IPS-20b (cell line): ENCODE measurements around the gene PRH2.

Source experiments
- H3K27ac ChIP-seq: one replicate; pipeline ENCODE4 v1.5.1; 2013; ENCODE audit warnings: low read length
- H3K27me3 ChIP-seq: 2 replicates; pipeline ENCODE4 v1.6.1; 2013; ENCODE audit warnings: mild to moderate bottlenecking, low read length, inconsistent platforms; ENCODE audit not compliant: insufficient read depth
- H3K36me3 ChIP-seq: 2 replicates; pipeline ENCODE4 v1.6.1; 2013; ENCODE audit warnings: low read depth, mild to moderate bottlenecking, inconsistent platforms, low read length, moderate library complexity; ENCODE audit not compliant: insufficient read depth
- H3K4me1 ChIP-seq: 2 replicates; pipeline ENCODE4 v1.6.1; 2013; ENCODE audit warnings: mild to moderate bottlenecking, control low read depth, inconsistent platforms, low read length, moderate library complexity; ENCODE audit not compliant: insufficient read depth
- H3K4me3 ChIP-seq: 2 replicates; pipeline ENCODE4 v1.5.1; 2013; ENCODE audit warnings: mild to moderate bottlenecking, low read length, inconsistent platforms
- H3K9ac ChIP-seq: 2 replicates; pipeline ENCODE4 v1.6.1; 2013; ENCODE audit warnings: low read depth, mild to moderate bottlenecking, inconsistent platforms, low read length, moderate library complexity
- H3K9me3 ChIP-seq: 2 replicates; pipeline ENCODE4 v1.6.1; 2013; ENCODE audit warnings: mild to moderate bottlenecking, low read depth, low read length, inconsistent platforms; ENCODE audit not compliant: insufficient read depth

The PRH2 gene

DNA sequence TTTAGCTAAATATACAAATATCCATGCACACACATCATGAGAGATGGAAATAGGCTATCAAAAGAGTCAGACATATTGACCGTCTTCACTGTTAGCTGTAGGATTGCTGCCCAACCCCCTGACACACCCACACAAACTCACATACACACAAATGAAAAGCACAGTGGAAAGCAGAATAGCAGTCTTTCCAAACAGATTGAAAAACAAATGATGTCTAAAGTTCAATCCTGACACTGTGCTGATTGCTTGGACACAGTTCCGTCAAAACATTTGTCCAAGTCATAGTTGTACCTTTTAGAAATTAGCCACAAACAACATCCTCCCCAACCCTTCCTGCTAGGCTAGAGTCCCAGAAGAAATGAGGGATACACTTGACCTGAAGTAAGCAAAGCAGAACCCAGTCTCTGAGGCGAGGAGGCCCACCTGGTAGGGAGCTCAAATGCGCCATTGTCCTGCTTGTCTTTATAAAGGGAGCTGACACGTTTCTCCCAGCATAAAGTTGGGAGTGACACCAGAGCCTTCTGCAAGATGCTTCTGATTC is at the start of gene PRH2:
Gene PRH2, plus strand, starts transcription at position 491 of the 541 bp plus-strand sequence. Its CDS starts 38 bp downstream, at position 529.
- no peak within 1 kb of the TSS for H3K9ac ChIP-seq
- no peak within 1 kb of the TSS for H3K27ac ChIP-seq

DNA sequence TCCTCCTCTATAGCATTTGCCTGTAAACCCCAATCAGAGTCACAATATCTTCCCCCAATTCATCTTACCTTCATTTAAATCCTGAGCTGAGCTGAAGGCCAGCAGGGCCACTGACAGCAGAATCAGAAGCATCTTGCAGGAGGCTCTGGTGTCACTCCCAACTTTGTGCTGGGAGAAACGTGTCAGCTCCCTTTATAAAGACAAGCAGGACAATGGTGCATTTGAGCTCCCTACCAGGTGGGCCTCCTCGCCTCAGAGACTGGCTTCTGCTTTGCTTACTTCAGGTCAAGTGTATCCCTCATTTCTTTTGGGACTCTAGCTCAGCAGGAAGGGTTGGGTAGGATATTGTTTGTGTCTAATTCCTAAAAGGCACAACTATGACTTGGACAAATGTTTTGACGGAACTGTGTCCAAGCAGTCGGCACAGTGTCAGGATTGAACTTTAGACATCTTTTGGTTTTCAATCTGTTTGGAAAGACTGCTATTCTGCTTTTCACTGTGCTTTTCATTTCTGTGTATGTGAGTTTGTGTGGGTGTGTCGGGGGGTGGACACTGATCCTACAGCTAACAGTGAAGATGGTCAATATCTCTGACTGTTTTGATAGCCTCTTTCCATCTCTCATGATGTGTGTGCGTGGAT is 44.8 kb upstream of the PRH2 start, which contains the start of gene PRH1:
Gene PRH1, minus strand, starts transcription at position 170 of the 640 bp plus-strand sequence. Its CDS starts 38 bp downstream, at position 132.
- Histone ChIP-seq H3K36me3 (no peaks in the 10 kb centered on the region), H3K27me3 (no peaks in the 10 kb centered on the region), H3K4me3 (no peak within 1 kb of the TSS), H3K27ac (no peak within 1 kb of the TSS), H3K9ac (no peak within 1 kb of the TSS), H3K4me1 (no peaks in the 10 kb centered on the region), H3K9me3 (no peaks in the 10 kb centered on the region)

More for the DNA sequence above, at the start of gene PRH2:
- no peaks in the 10 kb centered on the region for H3K9me3 ChIP-seq
- H3K4me3 ChIP-seq, result no peak within 1 kb of the TSS
- no peaks in the 10 kb centered on the region for H3K36me3 ChIP-seq
- no peaks in the 10 kb centered on the region for H3K27me3 ChIP-seq
- no peaks in the 10 kb centered on the region for H3K4me1 ChIP-seq

DNA sequence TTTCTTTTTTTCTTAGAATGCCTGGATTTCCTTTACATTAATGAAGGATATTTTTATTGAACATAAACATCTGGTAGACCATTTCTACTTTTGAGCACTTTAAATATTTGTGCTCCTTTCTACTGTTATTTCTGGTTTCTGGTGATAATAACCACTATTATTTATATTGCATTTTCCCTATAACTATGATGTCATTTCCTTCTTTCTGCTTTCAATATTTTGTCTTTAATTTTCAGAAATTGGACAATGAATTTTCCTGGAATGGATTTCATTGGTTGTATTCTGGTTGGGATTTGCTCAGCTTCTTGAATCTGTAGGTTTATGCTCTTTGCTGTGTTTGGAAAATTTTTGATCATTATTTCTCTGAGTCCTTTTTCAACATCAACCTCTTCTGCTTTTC is 39.8 kb upstream of the PRH2 start:
- Histone ChIP-seq H3K9ac (no peak overlapping the region), H3K9me3 (no peaks in the 10 kb centered on the region), H3K4me1 (no peaks in the 10 kb centered on the region), H3K4me3 (no peak overlapping the region), H3K27ac (no peak overlapping the region), H3K27me3 (no peaks in the 10 kb centered on the region), H3K36me3 (no peaks in the 10 kb centered on the region)

DNA sequence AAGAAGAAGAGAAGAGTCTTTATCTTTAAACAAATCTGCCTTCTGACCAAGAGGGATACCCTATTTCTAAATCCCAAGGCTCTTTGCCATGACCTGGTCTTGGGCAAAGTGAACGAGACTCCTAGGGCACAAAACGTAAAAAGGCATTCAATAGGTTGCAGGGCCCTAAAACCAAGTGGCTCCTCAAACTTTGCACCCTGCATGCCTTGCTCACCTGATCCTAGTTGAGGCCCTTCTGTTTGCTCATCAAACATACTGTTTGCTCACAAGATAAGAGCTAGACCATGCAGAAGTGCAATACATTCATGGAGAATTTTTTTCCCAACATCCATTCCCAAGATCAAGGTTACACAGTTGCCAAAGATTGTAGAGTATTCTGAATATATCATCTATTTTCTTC is 37.1 kb upstream of the PRH2 start:
- H3K4me1 ChIP-seq, result no peaks in the 10 kb centered on the region
- no peak overlapping the region for H3K9ac ChIP-seq
- H3K4me3 ChIP-seq, result no peak overlapping the region
- H3K36me3 ChIP-seq, result no peaks in the 10 kb centered on the region
- no peak overlapping the region for H3K27ac ChIP-seq
- H3K27me3 ChIP-seq, result no peaks in the 10 kb centered on the region
- no peaks in the 10 kb centered on the region for H3K9me3 ChIP-seq

DNA sequence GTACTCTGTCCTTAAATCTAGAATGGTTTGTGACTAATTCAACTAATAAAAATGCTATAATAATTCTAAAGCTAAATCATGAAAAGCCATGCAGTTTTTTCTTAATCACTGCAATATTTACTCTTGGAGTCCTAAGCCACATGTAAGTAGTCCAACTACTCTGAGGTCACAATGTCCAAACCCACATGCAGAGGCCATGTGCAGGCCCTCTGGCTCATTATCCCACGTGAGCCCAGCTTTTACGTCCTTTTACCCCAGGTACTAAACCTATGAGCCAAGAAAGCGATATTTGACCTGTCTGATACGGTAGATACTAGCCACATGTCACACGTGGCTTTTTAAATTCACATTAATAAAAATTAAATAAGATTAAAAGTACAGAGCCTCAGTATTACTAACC is 32.2 kb upstream of the PRH2 start:
- no peaks in the 10 kb centered on the region for H3K27me3 ChIP-seq
- H3K36me3 ChIP-seq, result no peaks in the 10 kb centered on the region
- no peak overlapping the region for H3K9ac ChIP-seq
- no peaks in the 10 kb centered on the region for H3K4me1 ChIP-seq
- no peak overlapping the region for H3K4me3 ChIP-seq
- H3K9me3 ChIP-seq, result no peaks in the 10 kb centered on the region
- H3K27ac ChIP-seq, result no peak overlapping the region

DNA sequence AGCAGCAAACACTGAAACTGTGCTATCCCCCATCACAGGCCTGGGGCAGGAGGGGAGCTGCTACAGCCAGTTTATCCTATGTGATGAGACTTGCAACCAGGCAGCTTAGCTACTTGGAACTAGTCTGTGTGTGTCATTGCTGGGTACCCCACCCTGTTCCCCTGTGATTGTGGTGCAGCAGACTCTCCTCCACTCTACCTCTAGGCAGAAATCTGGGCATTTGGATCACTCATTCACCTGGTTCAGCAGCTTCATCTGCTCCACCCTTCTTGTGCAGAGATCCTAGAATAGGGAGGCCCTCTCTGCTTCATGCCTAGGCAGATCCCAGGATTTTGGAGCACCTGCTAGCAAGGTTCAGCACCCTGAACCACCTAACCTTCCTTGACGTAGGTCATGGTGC is 28.5 kb upstream of the PRH2 start:
- Histone ChIP-seq H3K4me3 (no peak overlapping the region), H3K9ac (no peak overlapping the region), H3K4me1 (no peaks in the 10 kb centered on the region), H3K9me3 (peaks cover 15% of the 10 kb centered on the region), H3K27ac (no peak overlapping the region), H3K36me3 (no peaks in the 10 kb centered on the region), H3K27me3 (no peaks in the 10 kb centered on the region)

- Histone ChIP-seq H3K9ac (no peak overlapping the region), H3K27ac (no peak overlapping the region), H3K9me3 (peaks cover 18% of the 10 kb centered on the region), H3K4me3 (no peak overlapping the region), H3K4me1 (no peaks in the 10 kb centered on the region), H3K27me3 (no peaks in the 10 kb centered on the region), H3K36me3 (no peaks in the 10 kb centered on the region)
Measured at GRCh38 chr12:10900972-10901371, 28.1 kb upstream of the PRH2 start.

- H3K4me3 ChIP-seq, result no peak overlapping the region
- no peak overlapping the region for H3K9ac ChIP-seq
- H3K4me1 ChIP-seq, result no peaks in the 10 kb centered on the region
- no peak overlapping the region for H3K27ac ChIP-seq
- H3K9me3 ChIP-seq, result peaks cover 18% of the 10 kb centered on the region
- H3K27me3 ChIP-seq, result no peaks in the 10 kb centered on the region
- H3K36me3 ChIP-seq, result no peaks in the 10 kb centered on the region
Measured at GRCh38 chr12:10901427-10901826, 27.6 kb upstream of the PRH2 start.

GRCh38 chr12:10904686-10905085 is 24.4 kb upstream of the PRH2 start:
- H3K27me3 ChIP-seq, result no peaks in the 10 kb centered on the region
- H3K9me3 ChIP-seq, result peaks cover 18% of the 10 kb centered on the region
- no peak overlapping the region for H3K4me3 ChIP-seq
- H3K4me1 ChIP-seq, result no peaks in the 10 kb centered on the region
- H3K36me3 ChIP-seq, result no peaks in the 10 kb centered on the region
- H3K9ac ChIP-seq, result no peak overlapping the region
- no peak overlapping the region for H3K27ac ChIP-seq

- no peak within 1 kb of the TSS for H3K9ac ChIP-seq
- H3K27me3 ChIP-seq, result no peaks in the 10 kb centered on the region
- no peaks in the 10 kb centered on the region for H3K36me3 ChIP-seq
- no peak within 1 kb of the TSS for H3K4me3 ChIP-seq
- H3K9me3 ChIP-seq, result peaks cover 12% of the 10 kb centered on the region
- no peak within 1 kb of the TSS for H3K27ac ChIP-seq
- no peaks in the 10 kb centered on the region; the same call in 1 of the 2 replicates for H3K4me1 ChIP-seq
Measured at GRCh38 chr12:10909462-10909861, 19.6 kb upstream of the PRH2 start, which contains the start of gene TAS2R13. Gene TAS2R13 (minus strand): TSS chr12:10909562. CDS start chr12:10909298, 264 bp downstream.

DNA sequence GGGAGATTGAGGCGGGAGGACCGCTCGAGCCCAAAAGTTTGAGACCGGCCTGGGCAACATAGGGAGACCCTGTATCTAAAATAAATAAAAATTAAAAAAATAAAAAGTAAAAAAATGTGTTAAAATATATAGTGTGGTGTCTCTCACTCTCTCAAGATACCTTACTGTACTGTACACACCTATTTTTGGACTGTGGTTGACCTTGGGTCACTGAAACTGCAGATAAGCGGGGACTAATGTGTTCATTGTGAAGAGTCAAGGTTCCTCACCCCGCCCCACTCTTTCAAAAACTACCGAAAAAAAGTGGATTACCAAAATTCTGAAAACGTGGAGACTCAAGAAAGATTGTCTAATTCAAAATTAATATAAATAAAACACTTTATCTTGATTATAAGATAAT is 18.7 kb upstream of the PRH2 start:
- Histone ChIP-seq H3K9ac (no peak overlapping the region), H3K27me3 (no peaks in the 10 kb centered on the region), H3K4me1 (no peaks in the 10 kb centered on the region; the same call in 1 of the 2 replicates), H3K9me3 (peaks cover 4% of the 10 kb centered on the region; the same call in 1 of the 2 replicates), H3K27ac (no peak overlapping the region), H3K4me3 (no peak overlapping the region), H3K36me3 (no peaks in the 10 kb centered on the region)

DNA sequence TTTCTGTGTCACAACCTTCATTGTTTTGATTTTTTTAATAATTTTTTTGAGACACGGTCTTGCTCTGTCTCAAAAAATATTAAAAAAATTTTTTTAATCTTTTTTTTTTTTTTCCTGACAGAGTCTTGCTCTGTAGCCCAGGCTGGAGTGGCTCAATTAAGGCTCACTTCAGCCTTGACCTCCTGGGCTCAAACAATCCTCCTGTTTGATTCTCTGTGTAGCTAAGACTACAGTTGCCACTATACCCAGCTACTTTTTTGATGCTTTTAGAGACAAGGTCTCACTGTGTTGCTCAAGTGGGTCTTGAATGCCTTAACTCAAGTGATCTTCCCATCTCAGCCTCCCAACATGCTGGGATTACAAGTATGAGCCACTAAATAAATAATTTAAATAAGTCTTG is 9.2 kb upstream of the PRH2 start:
- Histone ChIP-seq H3K9me3 (no peaks in the 10 kb centered on the region), H3K4me1 (no peaks in the 10 kb centered on the region), H3K36me3 (no peaks in the 10 kb centered on the region), H3K9ac (no peak overlapping the region), H3K27ac (no peak overlapping the region), H3K27me3 (no peaks in the 10 kb centered on the region), H3K4me3 (no peak overlapping the region)
